Measurements from ENCODE around the gene IL31RA. TPM values are rescaled to one million over a fixed set of nuclear protein-coding genes. Genes with fewer than 3 reads are reported as not detected.

IL31RA gene
- total RNA-seq, 1 donor from 2014 or later: not detected

GRCh38 chr5:55841976-55842375 is 9.2 kb upstream of the IL31RA start:
- Mint-ChIP-seq H3K9me3 (peaks cover 5% of the 10 kb centered on the region), H3K4me3 (no peak overlapping the region), H3K27ac (ENCODE audit: unreplicated experiment) (no peak overlapping the region), H3K36me3 (ENCODE audit: low read depth) (no peaks in the 10 kb centered on the region), H3K4me1 (no peaks in the 10 kb centered on the region), H3K27me3 (ENCODE audit: low read depth) (no peaks in the 10 kb centered on the region)
- no peak for TF ChIP-seq CTCF (conservative IDR thresholded peaks at IDR 0.05)
- DNase-seq (ENCODE audit: low read depth, low spot score): no peak

GRCh38 chr5:55847837-55848236 is 3.3 kb upstream of the IL31RA start:
- no peak overlapping the region for H3K27ac Mint-ChIP-seq (ENCODE audit: unreplicated experiment)
- no peaks in the 10 kb centered on the region for H3K36me3 Mint-ChIP-seq (ENCODE audit: low read depth)
- no peak for TF ChIP-seq CTCF (conservative IDR thresholded peaks at IDR 0.05)
- H3K9me3 Mint-ChIP-seq: no peaks in the 10 kb centered on the region
- H3K4me1 Mint-ChIP-seq: no peaks in the 10 kb centered on the region
- H3K4me3 Mint-ChIP-seq: no peak overlapping the region
- no peaks in the 10 kb centered on the region for H3K27me3 Mint-ChIP-seq (ENCODE audit: low read depth)
- DNase-seq (ENCODE audit: low read depth, low spot score): no peak

GRCh38 chr5:55848783-55849182 is 2.4 kb upstream of the IL31RA start:
- no peaks in the 10 kb centered on the region for H3K9me3 Mint-ChIP-seq
- H3K4me3 Mint-ChIP-seq: no peak overlapping the region
- H3K27me3 Mint-ChIP-seq (ENCODE audit: low read depth): no peaks in the 10 kb centered on the region
- DNase-seq (ENCODE audit: low read depth, low spot score): no peak
- H3K36me3 Mint-ChIP-seq (ENCODE audit: low read depth): no peaks in the 10 kb centered on the region
- no peak for TF ChIP-seq CTCF (conservative IDR thresholded peaks at IDR 0.05)
- H3K27ac Mint-ChIP-seq (ENCODE audit: unreplicated experiment): no peak overlapping the region
- no peaks in the 10 kb centered on the region for H3K4me1 Mint-ChIP-seq

- no peaks in the 10 kb centered on the region for H3K9me3 Mint-ChIP-seq
- no peaks in the 10 kb centered on the region for H3K27me3 Mint-ChIP-seq (ENCODE audit: low read depth)
- no peak overlapping the region for H3K4me3 Mint-ChIP-seq
- peak overlapping the region; percentile 9 for H3K27ac Mint-ChIP-seq (ENCODE audit: unreplicated experiment)
- H3K4me1 Mint-ChIP-seq: peaks cover 4% of the 10 kb centered on the region
- no peak for DNase-seq (ENCODE audit: low read depth, low spot score)
- no peaks in the 10 kb centered on the region for H3K36me3 Mint-ChIP-seq (ENCODE audit: low read depth)
- TF ChIP-seq CTCF (conservative IDR thresholded peaks at IDR 0.05): no peak
Observed at GRCh38 chr5:55851675-55851979, 470 bp downstream of the IL31RA start.

GRCh38 chr5:55852503-55852902 is 1.3 kb downstream of the IL31RA start:
- DNase-seq (ENCODE audit: low read depth, low spot score): no peak

More at GRCh38 chr5:55852503-55852902, 1.3 kb downstream of the IL31RA start:
- no peak overlapping the region for H3K4me3 Mint-ChIP-seq
- TF ChIP-seq CTCF (conservative IDR thresholded peaks at IDR 0.05): no peak
- peaks cover 4% of the 10 kb centered on the region for H3K4me1 Mint-ChIP-seq
- no peaks in the 10 kb centered on the region for H3K9me3 Mint-ChIP-seq
- no peaks in the 10 kb centered on the region for H3K36me3 Mint-ChIP-seq (ENCODE audit: low read depth)
- no peaks in the 10 kb centered on the region for H3K27me3 Mint-ChIP-seq (ENCODE audit: low read depth)
- no peak overlapping the region for H3K27ac Mint-ChIP-seq (ENCODE audit: unreplicated experiment)

Measured in neural crest cell (in vitro differentiated cells).